Measurements from ENCODE around the gene ADCY2. TPM values are rescaled to one million over a fixed set of nuclear protein-coding genes. Genes with fewer than 3 reads are reported as not detected.

The ADCY2 gene
- total RNA-seq, 2 experiments from 2014 or later = not detected

- Mint-ChIP-seq H3K4me3 (no peak overlapping the region), H3K27me3 (ENCODE audit: low read depth) (peaks cover 14% of the 10 kb centered on the region)
- CTCF ChIA-PET = interaction anchor here (0.7 kb wide), 1 partner anchor 10 kb away, joined by 3 read pairs; no protein-coding TSS in a partner anchor
Measured at GRCh38 chr5:7827610-7828009, 431.7 kb downstream of the ADCY2 start.

GRCh38 chr5:7828269-7828668 lies 432.3 kb downstream of the ADCY2 start:
- Mint-ChIP-seq H3K9me3 (no peaks in the 10 kb centered on the region), H3K36me3 (ENCODE audit: low read depth) (no peaks in the 10 kb centered on the region), H3K4me1 (ENCODE audit: low read depth) (no peaks in the 10 kb centered on the region), H3K27me3 (ENCODE audit: low read depth) (peaks cover 8% of the 10 kb centered on the region), H3K4me3 (no peak overlapping the region), H3K27ac (no peak overlapping the region)
- CTCF ChIA-PET = interaction anchor here (0.7 kb wide), 1 partner anchor 11 kb away, joined by 3 read pairs; no protein-coding TSS in a partner anchor
- no peak for DNase-seq
- intact Hi-C loops (cut with micrococcal nuclease) = no loop called here

More at GRCh38 chr5:7827610-7828009, 431.7 kb downstream of the ADCY2 start:
- no peaks in the 10 kb centered on the region for H3K36me3 Mint-ChIP-seq (ENCODE audit: low read depth)
- no peaks in the 10 kb centered on the region for H3K4me1 Mint-ChIP-seq (ENCODE audit: low read depth)
- DNase-seq = no peak
- no peak overlapping the region for H3K27ac Mint-ChIP-seq
- no peaks in the 10 kb centered on the region for H3K9me3 Mint-ChIP-seq
- intact Hi-C loops (cut with micrococcal nuclease) = no loop called here

- Mint-ChIP-seq H3K27ac (no peak overlapping the region), H3K27me3 (ENCODE audit: low read depth) (peaks cover 11% of the 10 kb centered on the region), H3K36me3 (ENCODE audit: low read depth) (no peaks in the 10 kb centered on the region), H3K9me3 (no peaks in the 10 kb centered on the region), H3K4me1 (ENCODE audit: low read depth) (no peaks in the 10 kb centered on the region), H3K4me3 (no peak overlapping the region)
- CTCF ChIA-PET = no interaction called here
- intact Hi-C loops (cut with micrococcal nuclease) = no loop called here
- no peak for DNase-seq
Measured at GRCh38 chr5:7834982-7835381, 439.0 kb downstream of the ADCY2 start.

- intact Hi-C loops (cut with micrococcal nuclease) = no loop called here
- Mint-ChIP-seq H3K27ac (no peak overlapping the region), H3K36me3 (ENCODE audit: low read depth) (no peaks in the 10 kb centered on the region), H3K4me3 (no peak overlapping the region), H3K27me3 (ENCODE audit: low read depth) (peaks cover 22% of the 10 kb centered on the region), H3K9me3 (no peaks in the 10 kb centered on the region), H3K4me1 (ENCODE audit: low read depth) (no peaks in the 10 kb centered on the region)
- CTCF ChIA-PET = interaction anchor here (0.9 kb wide), 1 partner anchor 20 kb away, joined by 3 read pairs; no protein-coding TSS in a partner anchor
- no peak for DNase-seq
Measured at GRCh38 chr5:7837403-7837802, 441.5 kb downstream of the ADCY2 start.

- intact Hi-C loops (cut with micrococcal nuclease) = no loop called here
- H3K36me3 Mint-ChIP-seq (ENCODE audit: low read depth) = no peaks in the 10 kb centered on the region
- peaks cover 35% of the 10 kb centered on the region for H3K27me3 Mint-ChIP-seq (ENCODE audit: low read depth)
- no peak for DNase-seq
- no peaks in the 10 kb centered on the region for H3K4me1 Mint-ChIP-seq (ENCODE audit: low read depth)
- CTCF ChIA-PET = no interaction called here
- no peak overlapping the region for H3K27ac Mint-ChIP-seq
- H3K9me3 Mint-ChIP-seq = no peaks in the 10 kb centered on the region
- H3K4me3 Mint-ChIP-seq = no peak overlapping the region
Measured at GRCh38 chr5:7842531-7842930, 446.6 kb downstream of the ADCY2 start.

- Mint-ChIP-seq H3K4me3 (no peak overlapping the region), H3K27me3 (ENCODE audit: low read depth) (peaks cover 43% of the 10 kb centered on the region), H3K9me3 (no peaks in the 10 kb centered on the region), H3K4me1 (ENCODE audit: low read depth) (peaks cover 1% of the 10 kb centered on the region), H3K36me3 (ENCODE audit: low read depth) (no peaks in the 10 kb centered on the region), H3K27ac (no peak overlapping the region)
- CTCF ChIA-PET = interaction anchor here (0.6 to 1.3 kb wide), 2 partner anchors 13 to 27 kb away, joined by 3 to 4 read pairs; no protein-coding TSS in a partner anchor
- intact Hi-C loops (cut with micrococcal nuclease) = no loop called here
- DNase-seq = no peak
Measured at GRCh38 chr5:7844901-7845300, 449.0 kb downstream of the ADCY2 start.

- Mint-ChIP-seq H3K4me1 (ENCODE audit: low read depth) (peaks cover 2% of the 10 kb centered on the region), H3K36me3 (ENCODE audit: low read depth) (no peaks in the 10 kb centered on the region), H3K9me3 (no peaks in the 10 kb centered on the region), H3K4me3 (no peak overlapping the region), H3K27me3 (ENCODE audit: low read depth) (peaks cover 43% of the 10 kb centered on the region), H3K27ac (no peak overlapping the region)
- intact Hi-C loops (cut with micrococcal nuclease) = no loop called here
- CTCF ChIA-PET = interaction anchor here (0.6 to 1.3 kb wide), 2 partner anchors 12 to 28 kb away, joined by 3 to 4 read pairs; no protein-coding TSS in a partner anchor
- no peak for DNase-seq
Measured at GRCh38 chr5:7845557-7845956, 449.6 kb downstream of the ADCY2 start.

GRCh38 chr5:7846327-7846726 lies 450.4 kb downstream of the ADCY2 start:
- CTCF ChIA-PET = interaction anchor here (1.3 kb wide), 2 partner anchors 10 to 11 kb away, joined by 4 read pairs; no protein-coding TSS in a partner anchor
- no peak overlapping the region for H3K27ac Mint-ChIP-seq

GRCh38 chr5:7848296-7848695 lies 452.4 kb downstream of the ADCY2 start:
- DNase-seq = no peak
- intact Hi-C loops (cut with micrococcal nuclease) = no loop called here

More at GRCh38 chr5:7846327-7846726, 450.4 kb downstream of the ADCY2 start:
- Mint-ChIP-seq H3K4me3 (no peak overlapping the region), H3K27me3 (ENCODE audit: low read depth) (peaks cover 35% of the 10 kb centered on the region), H3K36me3 (ENCODE audit: low read depth) (no peaks in the 10 kb centered on the region), H3K9me3 (no peaks in the 10 kb centered on the region), H3K4me1 (ENCODE audit: low read depth) (peaks cover 5% of the 10 kb centered on the region)
- no peak for DNase-seq
- intact Hi-C loops (cut with micrococcal nuclease) = no loop called here

GRCh38 chr5:7849681-7850394 lies 453.9 kb downstream of the ADCY2 start:
- Mint-ChIP-seq H3K4me3 (peak overlapping the region; percentile 69), H3K27me3 (ENCODE audit: low read depth) (peaks cover 25% of the 10 kb centered on the region), H3K9me3 (no peaks in the 10 kb centered on the region), H3K27ac (no peak overlapping the region), H3K36me3 (ENCODE audit: low read depth) (peaks cover 1% of the 10 kb centered on the region), H3K4me1 (ENCODE audit: low read depth) (peaks cover 16% of the 10 kb centered on the region)
- CTCF ChIA-PET = interaction anchor here (1.1 kb wide), 1 partner anchor 8 kb away, joined by 3 read pairs; no protein-coding TSS in a partner anchor
- intact Hi-C loops (cut with micrococcal nuclease) = no loop called here
- DNase-seq = no peak

More at GRCh38 chr5:7848296-7848695, 452.4 kb downstream of the ADCY2 start:
- CTCF ChIA-PET = no interaction called here
- Mint-ChIP-seq H3K9me3 (no peaks in the 10 kb centered on the region), H3K36me3 (ENCODE audit: low read depth) (peaks cover 1% of the 10 kb centered on the region), H3K4me3 (no peak overlapping the region), H3K27ac (no peak overlapping the region), H3K27me3 (ENCODE audit: low read depth) (peaks cover 29% of the 10 kb centered on the region), H3K4me1 (ENCODE audit: low read depth) (peaks cover 16% of the 10 kb centered on the region)

- DNase-seq = peak; percentile 11
- peaks cover 16% of the 10 kb centered on the region for H3K4me1 Mint-ChIP-seq (ENCODE audit: low read depth)
- H3K36me3 Mint-ChIP-seq (ENCODE audit: low read depth) = peaks cover 1% of the 10 kb centered on the region
- intact Hi-C loops (cut with micrococcal nuclease) = no loop called here
- CTCF ChIA-PET = interaction anchor here (1.1 kb wide), 1 partner anchor 7 kb away, joined by 3 read pairs; no protein-coding TSS in a partner anchor
- no peak within 1 kb of the TSS for H3K27ac Mint-ChIP-seq
- H3K4me3 Mint-ChIP-seq = peak within 1 kb of the TSS; percentile 69
- no peaks in the 10 kb centered on the region for H3K9me3 Mint-ChIP-seq
- H3K27me3 Mint-ChIP-seq (ENCODE audit: low read depth) = peaks cover 22% of the 10 kb centered on the region
Measured at GRCh38 chr5:7850395-7851239, 454.7 kb downstream of the ADCY2 start, which contains the start of gene CFAP90. Gene CFAP90 (minus strand): TSS chr5:7851133. CDS start chr5:7851021, 112 bp downstream.

- no peak for DNase-seq
- intact Hi-C loops (cut with micrococcal nuclease) = no loop called here
- peaks cover 1% of the 10 kb centered on the region for H3K36me3 Mint-ChIP-seq (ENCODE audit: low read depth)
- H3K4me3 Mint-ChIP-seq = peak overlapping the region; percentile 55
- no peaks in the 10 kb centered on the region for H3K9me3 Mint-ChIP-seq
- no peak overlapping the region for H3K27ac Mint-ChIP-seq
- CTCF ChIA-PET = interaction anchor here (0.6 kb wide), 1 partner anchor 172 kb away, joined by 3 read pairs; no protein-coding TSS in a partner anchor
- H3K4me1 Mint-ChIP-seq (ENCODE audit: low read depth) = peaks cover 16% of the 10 kb centered on the region
- H3K27me3 Mint-ChIP-seq (ENCODE audit: low read depth) = peaks cover 22% of the 10 kb centered on the region
Measured at GRCh38 chr5:7851240-7851592, 455.3 kb downstream of the ADCY2 start.
